Skeletal muscle tissue (tissue), 4 donors: ENCODE measurements around the gene DAPK1. TPM values are rescaled to one million over a fixed set of nuclear protein-coding genes. Genes with fewer than 3 reads are reported as not detected.

Source experiments
- H3K27ac ChIP-seq: one replicate; pipeline ENCODE4 v1.7.0; 2013; ENCODE audit warnings: mild to moderate bottlenecking, low read depth, low read length, inconsistent platforms
- H3K27me3 ChIP-seq, 3 donors: one replicate each; pipeline ENCODE4 v1.7.0; 2013; ENCODE audit warnings: low read length in 3 of 3; ENCODE audit not compliant: control insufficient read depth in 3 of 3, insufficient read depth in 3 of 3
- H3K36me3 ChIP-seq, 3 donors: one replicate each; pipeline ENCODE4 v1.7.0; 2013; ENCODE audit warnings: low read length in 3 of 3; ENCODE audit not compliant: control insufficient read depth in 3 of 3, insufficient read depth in 3 of 3
- H3K4me1 ChIP-seq, 3 donors: one replicate each; pipeline ENCODE4 v1.7.0; 2013; ENCODE audit warnings: low read length in 3 of 3, mild to moderate bottlenecking in 3 of 3; ENCODE audit not compliant: control insufficient read depth in 3 of 3, insufficient read depth in 3 of 3
- H3K4me3 ChIP-seq, 3 donors: one replicate each; pipeline ENCODE4 v1.7.0; 2013; ENCODE audit warnings: low read length in 3 of 3
- H3K9ac ChIP-seq, 3 donors: one replicate each; pipeline ENCODE4 v1.7.0; 2013; ENCODE audit warnings: low read length in 3 of 3, mild to moderate bottlenecking in 3 of 3, moderate library complexity in 2 of 3, low read depth in 1 of 3
- H3K9me3 ChIP-seq, 3 donors: one replicate each; pipeline ENCODE4 v1.7.0; 2013; ENCODE audit warnings: low read length in 3 of 3; ENCODE audit not compliant: control insufficient read depth in 3 of 3
- total RNA-seq: library from RNA; depleted of rRNA; stranded (reverse); fragments of >200 nt; gene quantifications from one replicate; pipeline ENCODE4 v1.2.3, GENCODE V29; 2014
- donor health status: Osteomylitis.

The DAPK1 gene
- total RNA-seq, 1 donor from 2014 or later: 18.8 TPM

DNA sequence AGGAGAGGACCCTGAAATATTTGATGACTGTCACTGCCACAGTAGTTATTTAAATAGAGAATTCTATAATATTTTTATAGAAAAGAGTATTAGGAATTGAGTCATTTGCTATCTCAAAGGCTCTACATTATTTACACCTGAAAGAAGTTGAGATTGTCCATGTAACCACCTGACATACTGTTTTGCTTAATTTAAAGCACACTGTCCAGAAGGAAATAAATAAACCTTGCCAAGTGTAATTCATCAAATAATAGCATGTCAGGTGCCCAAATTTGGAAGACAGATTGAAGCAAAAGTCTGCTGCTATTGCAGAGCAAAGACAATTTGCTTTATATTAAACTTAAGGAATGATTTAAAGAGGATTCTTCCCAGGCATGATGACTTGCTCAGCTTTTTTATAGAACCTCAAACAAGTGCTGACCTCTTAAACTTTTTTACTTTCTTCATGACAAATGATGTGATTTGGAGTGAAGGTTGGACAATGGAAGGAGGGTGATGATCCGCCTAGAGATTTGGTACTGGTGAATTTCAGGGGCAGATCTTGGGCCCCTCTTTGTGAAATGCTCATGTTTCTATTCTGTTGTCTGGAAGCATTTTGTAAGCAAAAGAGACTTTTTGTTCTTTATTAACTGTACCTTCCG lies 65.0 kb downstream of the DAPK1 start:
- Histone ChIP-seq H3K9me3 (no peaks in the 10 kb centered on the region), H3K27ac (no peak overlapping the region), H3K9ac (no peak overlapping the region), H3K27me3 (no peaks in the 10 kb centered on the region), H3K4me1 (no peaks in the 10 kb centered on the region), H3K36me3 (no peaks in the 10 kb centered on the region), H3K4me3 (no peak overlapping the region)

DNA sequence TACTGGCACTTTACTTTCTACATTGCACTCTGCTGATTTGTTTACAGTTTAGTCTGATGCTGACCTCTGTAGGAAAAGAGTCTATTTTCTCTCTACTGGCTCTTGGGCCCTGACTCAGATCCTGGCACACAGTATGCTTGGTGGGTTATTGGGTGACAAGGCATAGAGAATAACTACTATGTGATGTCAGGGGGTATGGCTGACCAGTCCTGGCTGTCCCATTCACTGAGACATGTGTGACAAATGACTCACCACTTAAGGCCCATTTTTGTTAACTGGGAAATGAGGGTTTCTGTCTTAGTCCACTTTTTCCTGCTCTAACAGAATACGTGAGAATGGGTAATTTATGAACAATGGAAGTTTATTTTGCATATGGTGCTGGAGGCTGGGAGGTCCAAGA lies 66.4 kb downstream of the DAPK1 start:
- H3K27me3 ChIP-seq: no peaks in the 10 kb centered on the region
- no peaks in the 10 kb centered on the region for H3K36me3 ChIP-seq
- no peak overlapping the region for H3K27ac ChIP-seq
- H3K4me3 ChIP-seq: no peak overlapping the region
- H3K4me1 ChIP-seq: no peaks in the 10 kb centered on the region
- H3K9ac ChIP-seq: no peak overlapping the region
- no peaks in the 10 kb centered on the region for H3K9me3 ChIP-seq

DNA sequence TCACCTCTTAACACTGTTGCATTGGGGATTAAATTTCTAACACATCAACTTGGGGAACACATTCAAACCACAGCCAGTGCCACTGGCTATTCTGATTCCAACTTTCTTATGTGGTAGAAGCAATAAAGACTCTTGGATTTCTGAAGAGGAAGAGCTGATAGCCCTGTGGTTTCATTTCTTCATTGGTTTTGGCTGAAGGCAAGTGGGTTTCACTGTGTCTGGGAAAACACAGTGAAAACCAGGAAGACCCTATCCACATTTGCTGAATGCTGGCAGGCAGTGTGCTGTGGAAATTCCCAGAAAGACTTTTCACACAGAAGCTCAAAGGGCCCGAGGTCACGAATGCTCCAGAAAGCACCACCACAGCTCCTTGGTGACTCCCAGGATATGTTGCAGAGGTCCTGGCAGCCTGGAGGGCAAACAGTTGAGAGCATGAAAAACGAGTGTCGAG lies 67.1 kb downstream of the DAPK1 start:
- no peaks in the 10 kb centered on the region for H3K4me1 ChIP-seq
- H3K36me3 ChIP-seq: no peaks in the 10 kb centered on the region
- H3K27me3 ChIP-seq: no peaks in the 10 kb centered on the region
- no peaks in the 10 kb centered on the region for H3K9me3 ChIP-seq
- H3K27ac ChIP-seq: no peak overlapping the region
- H3K4me3 ChIP-seq: no peak overlapping the region
- no peak overlapping the region for H3K9ac ChIP-seq

DNA sequence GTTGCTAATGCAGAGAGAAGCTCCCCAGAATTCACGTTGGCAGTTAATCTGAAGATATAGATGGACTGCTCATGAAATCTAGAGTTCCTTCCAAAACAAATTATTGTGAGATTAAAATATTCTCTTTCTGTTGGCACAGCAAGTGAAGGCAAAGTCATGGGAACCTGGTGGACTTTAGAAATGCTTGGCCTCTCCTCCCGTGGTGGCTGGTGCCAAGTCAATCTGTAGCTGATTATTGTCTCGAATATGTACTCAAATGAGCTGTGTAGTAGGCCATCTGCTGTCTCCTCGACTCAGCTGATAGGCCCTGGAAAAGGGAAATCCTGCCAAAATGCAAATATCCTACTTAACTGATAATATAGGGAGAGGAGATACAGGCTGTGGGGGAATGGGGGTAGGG lies 69.3 kb downstream of the DAPK1 start:
- no peaks in the 10 kb centered on the region for H3K27me3 ChIP-seq
- H3K9ac ChIP-seq: no peak overlapping the region
- no peak overlapping the region for H3K4me3 ChIP-seq
- H3K9me3 ChIP-seq: no peaks in the 10 kb centered on the region
- no peaks in the 10 kb centered on the region for H3K36me3 ChIP-seq
- no peak overlapping the region for H3K27ac ChIP-seq
- peaks cover 0 to 6% (median 0%) of the 10 kb centered on the region in 3 donors for H3K4me1 ChIP-seq

DNA sequence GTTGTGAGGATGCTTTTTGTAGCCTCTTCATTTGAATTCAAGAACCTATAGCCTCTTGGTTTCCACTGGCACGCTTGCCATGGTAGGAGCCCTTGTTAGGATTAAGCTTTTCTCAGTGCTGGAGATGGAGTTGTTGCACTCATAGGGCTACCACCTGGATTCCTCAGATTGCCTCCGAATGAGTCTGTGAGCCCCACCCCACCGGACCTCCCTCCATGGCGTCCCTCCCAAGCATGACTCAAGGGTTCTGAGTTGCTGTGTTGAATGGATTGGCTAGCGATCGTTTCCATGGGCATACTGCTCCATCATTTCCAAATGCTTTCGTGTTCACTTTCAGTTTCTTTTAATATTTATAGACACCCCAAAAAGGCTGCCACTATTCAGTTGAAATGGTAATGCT lies 69.9 kb downstream of the DAPK1 start:
- H3K9me3 ChIP-seq: no peaks in the 10 kb centered on the region
- no peak overlapping the region for H3K27ac ChIP-seq
- H3K36me3 ChIP-seq: no peaks in the 10 kb centered on the region
- H3K9ac ChIP-seq: no peak overlapping the region
- no peak overlapping the region for H3K4me3 ChIP-seq
- peaks cover 0 to 6% (median 0%) of the 10 kb centered on the region in 3 donors for H3K4me1 ChIP-seq
- H3K27me3 ChIP-seq: no peaks in the 10 kb centered on the region

DNA sequence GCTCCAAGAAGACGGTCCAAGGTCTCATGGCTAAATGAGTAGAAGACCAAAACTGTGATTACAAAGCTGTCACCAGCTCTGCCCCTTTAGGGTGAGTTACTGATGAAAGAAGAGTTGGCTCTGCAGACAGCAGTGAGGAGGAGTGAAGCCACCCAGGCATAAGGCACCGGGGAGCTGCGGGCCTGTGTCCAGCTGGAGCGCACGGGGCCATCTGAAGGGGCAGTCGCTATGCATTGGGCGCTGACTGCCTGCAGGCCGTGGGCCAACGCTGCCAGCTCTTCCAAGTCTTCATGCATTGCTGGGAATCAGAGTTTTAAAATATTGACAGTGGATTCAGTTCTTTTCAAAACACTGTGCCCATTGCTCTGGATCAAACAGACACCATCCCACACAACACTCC lies 70.3 kb downstream of the DAPK1 start:
- Histone ChIP-seq H3K9ac (no peak overlapping the region), H3K4me1 (peaks cover 0 to 6% (median 0%) of the 10 kb centered on the region in 3 donors), H3K36me3 (no peaks in the 10 kb centered on the region), H3K27me3 (no peaks in the 10 kb centered on the region), H3K27ac (no peak overlapping the region), H3K9me3 (no peaks in the 10 kb centered on the region), H3K4me3 (no peak overlapping the region)

DNA sequence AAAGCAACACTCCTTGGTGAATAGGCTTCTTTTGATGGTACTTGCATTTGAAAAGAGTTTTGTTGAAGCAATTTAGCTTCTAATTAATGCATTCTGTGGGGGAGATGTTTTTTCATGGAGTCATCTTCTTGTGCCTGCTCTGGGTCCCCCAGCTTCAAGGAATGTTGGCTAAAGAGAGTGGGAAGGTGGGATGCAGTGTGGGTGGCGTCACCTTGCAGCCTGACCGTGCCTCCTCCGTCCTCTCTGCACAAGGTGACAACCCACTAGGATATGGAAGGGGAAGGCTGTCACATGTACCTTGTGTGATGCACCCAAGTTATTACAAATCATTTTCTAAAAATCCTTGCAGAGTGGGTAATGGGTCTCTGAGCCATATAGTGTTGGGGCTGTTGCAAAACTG lies 70.7 kb downstream of the DAPK1 start:
- Histone ChIP-seq H3K9me3 (no peaks in the 10 kb centered on the region), H3K27ac (no peak overlapping the region), H3K4me1 (peaks cover 0 to 9% (median 0%) of the 10 kb centered on the region in 3 donors), H3K36me3 (no peaks in the 10 kb centered on the region), H3K9ac (no peak overlapping the region), H3K4me3 (no peak overlapping the region), H3K27me3 (no peaks in the 10 kb centered on the region)

DNA sequence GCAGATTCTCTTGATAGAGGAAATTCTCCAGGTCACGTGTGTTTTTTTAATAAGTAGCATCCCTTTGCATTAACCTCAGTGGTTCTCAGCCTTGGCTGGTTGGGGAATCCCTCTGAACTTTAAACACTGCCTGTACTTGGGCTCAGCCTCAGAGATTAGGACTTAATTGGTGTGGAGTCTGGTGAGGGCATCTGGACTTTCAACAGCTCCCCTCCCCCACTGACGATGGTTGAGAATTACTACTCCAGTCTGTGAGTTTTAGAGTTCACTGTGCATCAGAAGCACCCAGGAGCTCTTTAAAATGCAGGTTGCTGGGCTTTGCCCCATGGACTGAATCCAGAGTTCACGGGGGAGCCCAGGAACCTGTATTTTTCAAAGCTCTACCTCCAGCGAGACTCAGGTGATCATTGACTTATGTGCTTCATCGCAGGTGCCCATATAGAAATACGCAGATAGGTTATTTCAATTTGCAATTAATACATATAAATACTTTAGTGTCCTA lies 71.4 kb downstream of the DAPK1 start:
- Histone ChIP-seq H3K27ac (no peak overlapping the region), H3K4me3 (no peak overlapping the region), H3K27me3 (no peaks in the 10 kb centered on the region), H3K4me1 (peaks cover 0 to 9% (median 0%) of the 10 kb centered on the region in 3 donors), H3K9ac (no peak overlapping the region), H3K9me3 (no peaks in the 10 kb centered on the region), H3K36me3 (no peaks in the 10 kb centered on the region)

DNA sequence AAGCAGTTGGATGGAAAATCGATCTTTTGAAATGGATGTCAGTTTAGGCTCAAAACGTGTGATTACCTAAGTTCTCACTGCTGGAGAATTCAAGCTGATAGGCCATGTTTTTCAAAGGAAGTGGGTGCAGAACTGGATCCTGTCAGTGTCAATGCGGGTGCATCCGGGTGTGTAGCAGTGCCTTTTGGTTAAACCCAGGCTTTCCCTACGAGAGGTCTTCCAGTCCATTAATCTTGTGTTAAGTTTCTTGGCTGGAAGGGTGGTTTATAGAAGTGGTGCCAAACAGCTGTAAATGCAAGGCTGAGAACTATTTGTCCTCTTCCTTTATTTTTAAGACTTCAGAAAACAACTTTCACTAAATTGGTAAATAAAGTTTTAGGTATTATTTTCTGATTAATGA lies 71.9 kb downstream of the DAPK1 start:
- H3K4me3 ChIP-seq: no peak overlapping the region
- H3K27me3 ChIP-seq: no peaks in the 10 kb centered on the region
- H3K27ac ChIP-seq: no peak overlapping the region
- no peaks in the 10 kb centered on the region for H3K9me3 ChIP-seq
- no peaks in the 10 kb centered on the region for H3K36me3 ChIP-seq
- no peak overlapping the region for H3K9ac ChIP-seq
- peaks cover 0 to 9% (median 0%) of the 10 kb centered on the region in 3 donors for H3K4me1 ChIP-seq

DNA sequence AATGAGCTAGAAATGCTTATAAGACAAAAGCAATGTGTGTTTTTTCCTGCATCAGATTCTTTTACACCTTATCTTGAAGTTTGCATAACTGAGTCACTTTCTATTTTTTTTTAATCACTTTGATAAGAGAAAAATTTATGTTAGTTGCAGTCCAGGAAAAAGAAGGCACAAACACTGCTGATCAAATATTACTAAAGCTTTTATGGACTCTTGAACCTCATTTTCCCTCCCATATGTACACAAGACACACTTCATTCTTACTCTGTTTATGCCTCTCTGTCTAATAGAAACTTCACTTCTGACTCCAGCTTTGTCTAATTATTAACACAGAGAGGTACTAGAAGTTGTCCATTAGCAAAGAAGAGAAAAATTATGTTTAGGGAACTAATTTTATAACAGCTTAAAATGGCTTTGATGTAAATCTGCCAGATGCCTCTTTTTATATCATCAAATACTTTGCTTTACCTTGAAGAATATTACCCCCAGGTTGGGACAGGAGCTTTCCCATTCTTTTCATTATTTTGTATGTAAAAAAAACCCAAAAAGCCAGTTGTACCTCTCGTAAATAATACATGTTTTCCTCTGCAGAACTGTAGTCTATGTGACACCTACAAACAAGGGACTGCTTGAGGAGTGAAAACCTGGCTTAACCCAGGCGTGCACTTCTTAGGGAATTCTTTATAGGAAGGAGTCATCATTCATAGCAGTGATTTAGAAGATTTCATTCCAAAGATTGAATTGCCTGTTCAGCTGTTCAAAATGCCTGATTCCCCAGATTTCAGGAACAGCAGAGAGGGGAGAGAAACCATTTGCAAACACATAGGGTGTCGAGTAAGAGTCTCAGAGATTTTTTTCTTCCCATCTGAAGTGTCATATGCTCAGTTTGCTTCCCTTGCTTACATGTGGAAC lies 72.6 kb downstream of the DAPK1 start:
- H3K27ac ChIP-seq: no peak overlapping the region
- H3K9ac ChIP-seq: no peak overlapping the region
- peaks cover 0 to 9% (median 0%) of the 10 kb centered on the region in 3 donors for H3K4me1 ChIP-seq
- no peaks in the 10 kb centered on the region for H3K9me3 ChIP-seq
- no peaks in the 10 kb centered on the region for H3K27me3 ChIP-seq
- H3K4me3 ChIP-seq: no peak overlapping the region
- no peaks in the 10 kb centered on the region for H3K36me3 ChIP-seq
